Caco-2 (cell line): ENCODE results near the gene CTCFL. TPM values are rescaled to one million over a fixed set of nuclear protein-coding genes. Genes with fewer than 3 reads are reported as not detected.

ENCODE experiments used
- BruUV-seq: library from RNA; stranded (reverse); fragments of 400-500 nt; replicated peaks from 2 replicates; lab custom pipeline; 2021; lab: Mats Ljungman, UMichigan
- CTCF ChIA-PET: fragments of 300-600 bp; sonication (Branson Sonifier 250); formaldehyde crosslinking; loops from one replicate; lab custom pipeline; 2022; ENCODE audit warnings: antibody characterized with exemption; lab: Charles Lee
- POLR2A ChIA-PET: fragments of 300-600 bp; sonication (Branson Sonifier 250); formaldehyde crosslinking; loops from one replicate; lab custom pipeline; 2022; ENCODE audit warnings: antibody characterized with exemption; lab: Charles Lee
- DNase-seq, 2 experiments: peaks; one replicate each; pipeline versions ENCODE4 v3.0.0 to v3.0.0-alpha.2; 2020 to 2022
- H3K27me3 ChIP-seq: replicated peaks from 2 replicates; pipeline ENCODE4 v1.6.0; 2011; ENCODE audit warnings: low read length; ENCODE audit not compliant: control insufficient read depth, insufficient read depth
- H3K36me3 ChIP-seq: 2 replicates; pipeline ENCODE4 v1.5.1; 2011; ENCODE audit warnings: low read length; ENCODE audit not compliant: control insufficient read depth, insufficient read depth
- H3K4me1 ChIP-seq: fragments of 250-450 bp; sonication (Bioruptor Pico); 2 replicates; pipeline ENCODE4 v1.5.1; 2020; ENCODE audit warnings: mild to moderate bottlenecking
- H3K4me3 ChIP-seq: 2 replicates; pipeline ENCODE4 v1.5.1; 2011; ENCODE audit warnings: low read depth, mild to moderate bottlenecking, control low read depth, low read length
- H3K9me3 ChIP-seq: fragments of 250-450 bp; sonication (Bioruptor Pico); 2 replicates; pipeline ENCODE4 v1.5.1; 2020; ENCODE audit warnings: mild to moderate bottlenecking, moderate library complexity
- H3K27ac Mint-ChIP-seq: one replicate; pipeline ENCODE4 v1.8.0; 2022; ENCODE audit warnings: mixed read lengths; ENCODE audit not compliant: unreplicated experiment
- H3K27me3 Mint-ChIP-seq: one replicate; pipeline ENCODE4 v1.8.0; 2022; ENCODE audit warnings: mixed read lengths; ENCODE audit not compliant: insufficient read depth, unreplicated experiment
- H3K36me3 Mint-ChIP-seq: one replicate; pipeline ENCODE4 v1.8.0; 2022; ENCODE audit warnings: mild to moderate bottlenecking, mixed read lengths; ENCODE audit not compliant: insufficient read depth, unreplicated experiment
- H3K4me1 Mint-ChIP-seq: one replicate; pipeline ENCODE4 v1.8.0; 2022; ENCODE audit warnings: low read depth, mixed read lengths; ENCODE audit not compliant: unreplicated experiment
- H3K4me3 Mint-ChIP-seq: one replicate; pipeline ENCODE4 v1.8.0; 2022; ENCODE audit warnings: mild to moderate bottlenecking, moderate library complexity, mixed read lengths; ENCODE audit not compliant: unreplicated experiment
- H3K9me3 Mint-ChIP-seq: one replicate; pipeline ENCODE4 v1.8.0; 2022; ENCODE audit warnings: mixed read lengths; ENCODE audit not compliant: unreplicated experiment
- intact Hi-C: fragments of 100-400 bp; cut with micrococcal nuclease; formaldehyde crosslinking; loops from one replicate; pipeline ENCODE4 v1.10.0; 2022; ENCODE audit not compliant: unreplicated experiment
- total RNA-seq: library from RNA; stranded (reverse); gene quantifications from 2 replicates; pipeline ENCODE4 v1.2.3, GENCODE V29; 2022
- TF ChIP-seq, protein P1 (sequence below), 2 experiments: fragments of 200-600 bp in 1 of 2; IDR thresholded peaks; 1 replicate in 1 of 2; 2 replicates in 1 of 2; pipeline versions ENCODE4 v1.5.1 to v1.8.0; 2011 to 2022; ENCODE audit warnings: antibody characterized with exemption in 1 of 2, control low read depth in 1 of 2, inconsistent platforms in 1 of 2, low read depth in 1 of 2, low read length in 1 of 2, mild to moderate bottlenecking in 1 of 2, moderate library complexity in 1 of 2; ENCODE audit not compliant: insufficient read depth in 1 of 2, severe bottlenecking in 1 of 2, unreplicated experiment in 1 of 2

CTCFL gene
- total RNA-seq, 1 experiment from 2014 or later, result not detected

DNA sequence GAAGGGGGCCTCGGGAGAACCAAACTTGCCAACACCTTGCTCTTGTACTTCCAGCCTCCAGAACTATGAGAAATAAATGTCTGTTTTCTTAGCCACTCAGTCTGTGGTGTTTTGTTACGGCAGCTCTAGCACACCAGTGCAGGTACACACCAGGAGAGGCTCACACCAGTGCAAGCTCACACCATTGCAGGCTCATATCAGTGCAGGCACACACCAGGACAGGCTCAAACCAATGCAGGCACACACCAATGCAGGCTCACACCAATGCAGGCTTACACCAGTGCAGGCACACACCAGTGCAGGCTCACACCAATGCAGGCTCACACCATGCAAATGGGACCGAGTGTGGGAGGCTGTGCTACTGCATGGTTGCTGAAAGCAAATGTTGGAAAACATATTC lies 4.9 kb upstream of the CTCFL start:
- no peak for DNase-seq
- POLR2A ChIA-PET, result no interaction called here
- Mint-ChIP-seq H3K36me3 (no peaks in the 10 kb centered on the region), H3K4me3 (no peak overlapping the region), H3K27me3 (peaks cover 13% of the 10 kb centered on the region), H3K9me3 (no peaks in the 10 kb centered on the region), H3K4me1 (peaks cover 7% of the 10 kb centered on the region), H3K27ac (no peak overlapping the region)
- TF ChIP-seq, protein P1, sequence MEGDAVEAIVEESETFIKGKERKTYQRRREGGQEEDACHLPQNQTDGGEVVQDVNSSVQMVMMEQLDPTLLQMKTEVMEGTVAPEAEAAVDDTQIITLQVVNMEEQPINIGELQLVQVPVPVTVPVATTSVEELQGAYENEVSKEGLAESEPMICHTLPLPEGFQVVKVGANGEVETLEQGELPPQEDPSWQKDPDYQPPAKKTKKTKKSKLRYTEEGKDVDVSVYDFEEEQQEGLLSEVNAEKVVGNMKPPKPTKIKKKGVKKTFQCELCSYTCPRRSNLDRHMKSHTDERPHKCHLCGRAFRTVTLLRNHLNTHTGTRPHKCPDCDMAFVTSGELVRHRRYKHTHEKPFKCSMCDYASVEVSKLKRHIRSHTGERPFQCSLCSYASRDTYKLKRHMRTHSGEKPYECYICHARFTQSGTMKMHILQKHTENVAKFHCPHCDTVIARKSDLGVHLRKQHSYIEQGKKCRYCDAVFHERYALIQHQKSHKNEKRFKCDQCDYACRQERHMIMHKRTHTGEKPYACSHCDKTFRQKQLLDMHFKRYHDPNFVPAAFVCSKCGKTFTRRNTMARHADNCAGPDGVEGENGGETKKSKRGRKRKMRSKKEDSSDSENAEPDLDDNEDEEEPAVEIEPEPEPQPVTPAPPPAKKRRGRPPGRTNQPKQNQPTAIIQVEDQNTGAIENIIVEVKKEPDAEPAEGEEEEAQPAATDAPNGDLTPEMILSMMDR (IDR thresholded peaks at IDR 0.05; ENCODE audit: insufficient read depth in 1 of 2, low read depth in 1 of 2, low read length in 1 of 2, severe bottlenecking in 1 of 2, unreplicated experiment in 1 of 2), result no peak
- no peaks in the 10 kb centered on the region for H3K36me3 ChIP-seq
- H3K4me3 ChIP-seq, result no peak overlapping the region
- H3K9me3 ChIP-seq, result 0 out of 2 replicates have a peak, but pooled peaks cover 10% of the 10 kb centered on the region
- intact Hi-C loops, result no loop called here
- CTCF ChIA-PET, result no interaction called here
- no peaks in the 10 kb centered on the region for H3K4me1 ChIP-seq
- no TSS peak for BruUV-seq
- no peaks in the 10 kb centered on the region for H3K27me3 ChIP-seq

DNA sequence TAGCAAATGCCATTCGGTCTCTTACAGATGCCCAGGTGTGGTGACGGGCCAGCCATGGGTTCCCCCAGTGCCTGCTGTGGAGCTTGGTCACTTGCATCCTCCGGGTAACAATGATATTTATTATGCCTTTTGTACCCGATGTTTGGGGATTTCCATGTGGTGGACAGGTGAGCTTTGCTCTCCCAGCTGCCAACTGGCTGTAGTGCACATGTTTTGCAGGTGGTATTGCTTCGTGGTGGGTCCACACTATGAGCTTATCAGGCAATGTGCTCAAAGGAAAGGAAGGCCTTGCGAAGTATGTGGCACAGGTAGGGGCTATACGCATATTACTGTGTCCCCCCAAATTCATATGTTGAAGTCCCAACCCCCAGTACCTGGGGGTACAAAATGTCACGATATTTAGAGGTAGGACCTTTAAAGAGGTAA lies 4.2 kb upstream of the CTCFL start:
- CTCF ChIA-PET, result no interaction called here
- H3K4me3 ChIP-seq, result no peak overlapping the region
- peaks cover 13% of the 10 kb centered on the region for H3K27me3 Mint-ChIP-seq
- H3K4me1 ChIP-seq, result no peaks in the 10 kb centered on the region
- POLR2A ChIA-PET, result no interaction called here
- H3K36me3 Mint-ChIP-seq, result no peaks in the 10 kb centered on the region
- no TSS peak for BruUV-seq
- peaks cover 7% of the 10 kb centered on the region for H3K4me1 Mint-ChIP-seq
- intact Hi-C loops, result no loop called here
- no peaks in the 10 kb centered on the region for H3K36me3 ChIP-seq
- DNase-seq, result no peak
- no peak overlapping the region for H3K27ac Mint-ChIP-seq
- no peak overlapping the region for H3K4me3 Mint-ChIP-seq
- no peaks in the 10 kb centered on the region for H3K9me3 Mint-ChIP-seq
- TF ChIP-seq, protein P1 (IDR thresholded peaks at IDR 0.05; ENCODE audit: insufficient read depth in 1 of 2, low read depth in 1 of 2, low read length in 1 of 2, severe bottlenecking in 1 of 2, unreplicated experiment in 1 of 2), result no peak
- 0 out of 2 replicates have a peak, but pooled peaks cover 10% of the 10 kb centered on the region for H3K9me3 ChIP-seq
- no peaks in the 10 kb centered on the region for H3K27me3 ChIP-seq

DNA sequence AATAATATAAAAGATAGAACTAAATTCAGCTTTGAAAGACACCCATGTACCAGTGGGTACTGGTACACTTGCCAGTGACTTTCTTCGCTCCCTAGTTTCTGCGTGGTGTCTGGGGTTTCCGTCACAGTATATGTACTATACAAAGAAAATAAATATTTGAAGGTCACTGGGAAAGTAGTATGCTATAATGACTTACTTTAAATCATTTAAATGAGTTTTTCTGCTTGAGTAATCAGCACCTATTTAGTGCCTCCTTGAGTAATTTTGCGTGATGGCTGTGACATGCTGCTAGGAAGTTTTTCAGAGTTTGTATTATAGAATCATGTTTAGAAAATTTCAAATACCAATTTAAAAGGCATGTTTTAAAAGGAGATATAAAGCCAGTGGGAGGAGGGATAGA lies 3.2 kb upstream of the CTCFL start:
- 0 out of 2 replicates have a peak, but pooled peaks cover 4% of the 10 kb centered on the region for H3K9me3 ChIP-seq
- no peaks in the 10 kb centered on the region for H3K36me3 ChIP-seq
- no peak overlapping the region for H3K27ac Mint-ChIP-seq
- intact Hi-C loops, result no loop called here
- no TSS peak for BruUV-seq
- no peak for DNase-seq
- H3K9me3 Mint-ChIP-seq, result no peaks in the 10 kb centered on the region
- peaks cover 7% of the 10 kb centered on the region for H3K4me1 Mint-ChIP-seq
- H3K4me3 ChIP-seq, result no peak overlapping the region
- H3K4me1 ChIP-seq, result no peaks in the 10 kb centered on the region
- TF ChIP-seq, protein P1 (IDR thresholded peaks at IDR 0.05; ENCODE audit: insufficient read depth in 1 of 2, low read depth in 1 of 2, low read length in 1 of 2, severe bottlenecking in 1 of 2, unreplicated experiment in 1 of 2), result no peak
- H3K27me3 Mint-ChIP-seq, result peaks cover 7% of the 10 kb centered on the region
- ChIA-PET POLR2A (no interaction called here), CTCF (interaction anchor here (0.8 to 1.5 kb wide), 3 partner anchors 16 to 31 kb away, joined by 4 to 5 read pairs (median 5); no protein-coding TSS in a partner anchor)
- H3K36me3 Mint-ChIP-seq, result no peaks in the 10 kb centered on the region
- H3K27me3 ChIP-seq, result no peaks in the 10 kb centered on the region
- H3K4me3 Mint-ChIP-seq, result no peak overlapping the region
